ENCODE measurements around the gene CD209.

DNA sequence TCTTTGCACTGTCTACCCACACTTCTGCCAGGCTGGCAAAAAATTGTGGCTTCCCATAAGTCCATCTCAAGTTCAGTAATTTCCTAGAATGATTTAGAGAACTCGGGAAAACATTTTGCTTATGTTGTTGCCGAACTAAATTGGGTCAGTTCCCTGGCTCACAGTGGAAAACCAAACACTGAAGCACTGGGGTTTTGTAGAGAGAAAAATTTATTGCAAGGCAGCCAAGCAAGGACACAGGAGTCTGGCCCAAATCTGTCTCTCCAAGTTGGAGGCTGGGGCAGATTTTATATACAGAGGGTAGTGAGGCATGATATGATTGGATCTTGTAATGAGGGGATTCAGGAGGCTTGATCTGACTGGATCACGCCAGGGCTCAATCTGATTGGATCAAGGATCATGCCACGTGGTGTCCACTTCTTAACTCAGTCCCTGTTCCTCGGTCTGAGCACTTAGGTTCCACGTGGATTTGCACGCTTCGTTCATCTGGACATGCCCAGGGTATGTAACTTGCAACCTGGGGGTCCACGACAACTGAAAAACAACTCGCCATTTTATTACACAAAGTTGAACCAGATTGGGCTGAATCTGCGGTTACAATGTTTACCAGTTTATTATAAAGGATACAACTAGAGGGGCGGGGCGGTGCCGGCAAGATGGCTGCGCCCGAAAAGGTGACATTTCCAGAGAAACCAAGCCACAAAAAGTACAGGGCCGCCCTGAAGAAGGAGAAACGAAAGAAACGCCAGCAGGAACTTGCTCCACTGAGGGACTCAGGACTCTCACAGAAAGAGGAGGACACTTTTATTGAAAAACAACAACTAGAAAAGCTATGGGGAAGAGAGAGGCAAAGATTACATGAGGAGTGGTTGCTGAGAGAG lies 7.3 kb downstream of the CD209 start:
- TF ChIP-seq, protein P1, sequence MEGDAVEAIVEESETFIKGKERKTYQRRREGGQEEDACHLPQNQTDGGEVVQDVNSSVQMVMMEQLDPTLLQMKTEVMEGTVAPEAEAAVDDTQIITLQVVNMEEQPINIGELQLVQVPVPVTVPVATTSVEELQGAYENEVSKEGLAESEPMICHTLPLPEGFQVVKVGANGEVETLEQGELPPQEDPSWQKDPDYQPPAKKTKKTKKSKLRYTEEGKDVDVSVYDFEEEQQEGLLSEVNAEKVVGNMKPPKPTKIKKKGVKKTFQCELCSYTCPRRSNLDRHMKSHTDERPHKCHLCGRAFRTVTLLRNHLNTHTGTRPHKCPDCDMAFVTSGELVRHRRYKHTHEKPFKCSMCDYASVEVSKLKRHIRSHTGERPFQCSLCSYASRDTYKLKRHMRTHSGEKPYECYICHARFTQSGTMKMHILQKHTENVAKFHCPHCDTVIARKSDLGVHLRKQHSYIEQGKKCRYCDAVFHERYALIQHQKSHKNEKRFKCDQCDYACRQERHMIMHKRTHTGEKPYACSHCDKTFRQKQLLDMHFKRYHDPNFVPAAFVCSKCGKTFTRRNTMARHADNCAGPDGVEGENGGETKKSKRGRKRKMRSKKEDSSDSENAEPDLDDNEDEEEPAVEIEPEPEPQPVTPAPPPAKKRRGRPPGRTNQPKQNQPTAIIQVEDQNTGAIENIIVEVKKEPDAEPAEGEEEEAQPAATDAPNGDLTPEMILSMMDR (IDR thresholded peaks at IDR 0.05; ENCODE audit: poor library complexity): no peak
- TF ChIP-seq EZH2 (IDR thresholded peaks at IDR 0.05; ENCODE audit: borderline replicate concordance) (no peak), EZH2phosphoT487 (IDR thresholded peaks at IDR 0.05; ENCODE audit: low read depth, severe bottlenecking, unreplicated experiment) (no peak)

Measured in hepatocyte (in vitro differentiated cells).